GM19468 (cell line): Measurements from ENCODE around the gene KDM4B.

Source experiments
- ATAC-seq: cut with Tn5 transposase; IDR thresholded peaks from one replicate; pipeline ENCODE4 v1.9.1; 2021; ENCODE audit warnings: mild to moderate bottlenecking, moderate library complexity, moderate number of reproducible peaks; ENCODE audit not compliant: unreplicated experiment; ENCODE audit errors: extremely low read depth

Gene KDM4B

DNA sequence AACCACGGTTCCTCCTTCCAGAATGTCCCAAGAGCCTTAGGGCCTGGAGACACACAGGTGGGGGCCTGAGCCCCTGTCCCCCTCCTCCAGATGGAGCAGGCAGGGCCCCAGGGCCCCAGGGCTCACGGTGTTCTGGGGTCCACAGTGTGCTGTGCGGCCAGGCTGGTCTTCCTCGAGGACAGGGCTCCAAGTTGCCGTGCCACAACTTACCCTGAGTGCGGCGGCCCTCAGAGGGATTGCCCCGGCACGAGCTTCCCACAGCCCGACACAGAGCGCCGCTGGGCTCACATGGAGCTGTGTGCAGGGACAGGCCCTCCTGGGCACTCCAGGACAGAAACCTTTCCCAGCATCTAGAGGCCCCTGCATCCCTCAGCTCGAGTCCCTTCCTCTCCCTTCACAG is 160.8 kb downstream of the KDM4B start:
- no peak for ATAC-seq

DNA sequence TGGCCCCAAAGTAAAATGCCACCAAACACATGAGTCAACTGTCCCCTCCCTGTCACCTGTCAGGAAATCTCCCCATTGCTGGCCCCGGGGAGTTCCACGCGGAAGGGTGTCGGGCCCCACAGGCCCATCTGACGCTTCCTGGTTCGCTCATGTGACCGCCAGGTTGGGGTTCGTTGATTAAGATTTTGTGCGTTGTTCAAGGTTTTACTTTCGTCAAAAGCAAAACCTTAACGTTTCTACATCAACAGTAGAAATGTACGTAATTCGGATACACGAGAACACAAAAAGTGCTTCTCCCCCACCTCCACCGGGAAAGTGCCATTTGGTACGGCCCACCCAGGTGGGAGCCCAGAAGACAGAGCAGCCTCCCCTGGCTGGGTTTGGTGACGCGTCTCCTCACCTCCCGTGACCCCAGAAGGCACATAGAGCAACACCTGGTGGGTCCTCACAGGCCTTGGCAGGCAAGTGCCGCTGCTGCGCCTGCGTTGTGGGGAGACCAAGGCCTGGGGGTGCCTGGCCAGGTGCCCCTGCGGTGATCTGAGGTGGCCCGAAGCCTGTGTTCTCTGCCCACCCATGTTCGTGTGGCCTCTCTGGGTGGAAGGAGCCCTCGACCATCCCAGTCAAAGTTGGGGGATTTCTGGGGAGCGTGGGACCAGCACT is 161.6 kb downstream of the KDM4B start:
- peak; percentile 21 for ATAC-seq

DNA sequence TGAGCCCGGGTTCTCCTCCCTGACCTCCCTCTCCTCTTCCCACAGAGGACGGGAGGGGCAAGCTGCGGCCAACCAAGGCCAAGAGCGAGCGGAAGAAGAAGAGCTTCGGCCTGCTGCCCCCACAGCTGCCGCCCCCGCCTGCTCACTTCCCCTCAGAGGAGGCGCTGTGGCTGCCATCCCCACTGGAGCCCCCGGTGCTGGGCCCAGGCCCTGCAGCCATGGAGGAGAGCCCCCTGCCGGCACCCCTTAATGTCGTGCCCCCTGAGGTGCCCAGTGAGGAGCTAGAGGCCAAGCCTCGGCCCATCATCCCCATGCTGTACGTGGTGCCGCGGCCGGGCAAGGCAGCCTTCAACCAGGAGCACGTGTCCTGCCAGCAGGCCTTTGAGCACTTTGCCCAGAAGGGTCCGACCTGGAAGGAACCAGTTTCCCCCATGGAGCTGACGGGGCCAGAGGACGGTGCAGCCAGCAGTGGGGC is 162.2 kb downstream of the KDM4B start:
- no peak for ATAC-seq

DNA sequence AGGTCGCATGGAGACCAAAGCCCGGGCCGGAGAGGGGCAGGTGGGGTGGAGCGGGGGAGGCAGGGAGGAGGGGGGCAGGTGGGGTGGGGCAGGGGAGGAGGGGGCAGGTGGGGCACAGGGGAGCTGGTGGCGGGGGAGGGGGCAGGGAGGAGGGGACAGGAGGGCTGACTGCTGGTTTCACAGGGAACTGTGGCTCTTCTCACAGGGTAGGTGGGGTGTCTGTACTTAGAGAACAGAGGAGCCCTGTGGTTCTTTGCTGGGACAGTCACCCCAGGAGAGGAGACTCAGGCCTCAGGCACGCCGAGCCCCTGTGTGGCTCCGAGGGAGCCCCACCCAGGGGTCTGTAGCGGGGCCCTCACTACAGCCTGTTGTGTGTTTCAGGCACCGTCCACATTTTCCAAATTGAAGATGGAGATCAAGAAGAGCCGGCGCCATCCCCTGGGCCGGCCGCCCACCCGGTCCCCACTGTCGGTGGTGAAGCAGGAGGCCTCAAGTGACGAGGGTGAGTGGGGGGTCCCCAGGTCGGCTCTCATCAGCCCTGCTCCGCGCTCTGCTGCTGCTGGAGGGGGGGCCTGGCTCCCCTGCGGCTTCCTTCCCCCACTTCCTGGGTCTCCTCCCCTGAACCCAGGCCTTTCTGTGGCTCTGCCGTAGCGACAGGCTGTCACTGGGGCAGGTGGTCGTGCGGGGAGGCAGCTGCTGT is 162.7 kb downstream of the KDM4B start:
- no peak for ATAC-seq

DNA sequence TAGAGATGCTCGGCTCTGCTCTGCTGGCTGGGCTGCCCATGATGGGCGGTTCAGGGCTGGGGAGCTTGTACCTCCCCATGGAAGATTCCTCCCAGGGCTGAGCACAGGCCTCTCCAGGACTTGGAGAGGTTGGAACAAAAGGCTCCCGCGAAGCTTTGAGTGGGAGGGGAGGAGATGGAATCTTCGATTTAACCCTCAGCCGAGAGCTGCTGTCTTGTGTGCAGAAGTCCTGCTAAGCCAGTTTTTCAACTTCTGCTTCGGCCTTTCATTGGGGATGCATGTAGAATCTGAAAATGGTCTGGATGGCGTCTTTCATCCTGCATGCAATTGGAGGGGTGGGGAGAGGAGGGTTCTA is 163.3 kb downstream of the KDM4B start:
- ATAC-seq = no peak

DNA sequence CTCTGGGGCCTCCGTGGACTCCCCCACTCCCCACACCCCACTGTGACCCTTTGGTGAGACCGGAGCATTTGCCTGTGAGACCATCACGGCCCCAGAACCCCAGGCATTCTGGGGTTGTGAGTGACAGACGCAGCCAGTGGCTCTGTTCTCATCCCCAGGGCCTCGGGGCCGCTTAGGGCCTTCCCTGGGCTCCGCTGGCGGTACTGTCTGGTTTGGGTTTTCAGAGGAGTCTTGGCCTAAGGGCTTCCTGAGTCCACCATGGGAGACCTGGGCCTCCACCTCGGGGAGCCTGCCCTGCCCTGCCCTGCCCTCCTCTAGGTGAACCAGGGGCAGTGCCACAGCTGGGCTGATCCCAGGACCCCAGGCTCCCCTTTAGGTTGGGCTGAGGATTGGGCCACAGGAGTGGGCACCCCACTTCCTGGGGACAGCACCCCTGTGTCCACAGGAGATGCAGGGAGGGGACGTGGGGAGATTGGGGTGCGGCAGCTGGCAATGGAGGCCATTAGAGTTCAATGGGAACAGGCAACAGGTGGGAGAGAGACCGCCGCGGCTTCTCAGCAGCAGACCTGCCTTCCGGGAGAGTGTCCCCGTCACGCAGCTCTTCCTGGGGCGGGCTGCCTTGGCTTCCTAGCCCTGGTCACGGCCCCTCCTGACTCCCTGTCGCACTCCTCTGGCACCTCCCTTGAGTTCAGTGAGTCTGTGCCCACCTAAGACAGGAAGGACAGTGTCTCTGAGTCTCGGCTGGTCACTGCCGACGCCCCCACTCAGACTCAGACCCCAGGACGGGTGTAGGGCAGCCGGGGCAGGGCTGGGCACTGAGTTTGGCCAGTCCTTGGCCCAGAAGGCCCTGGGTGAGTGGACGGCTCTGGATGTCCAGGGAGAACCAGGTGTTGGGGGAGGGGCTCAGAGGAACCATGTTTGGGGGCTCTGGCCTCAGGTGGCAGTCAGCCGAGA is 164.1 kb downstream of the KDM4B start:
- no peak for ATAC-seq

DNA sequence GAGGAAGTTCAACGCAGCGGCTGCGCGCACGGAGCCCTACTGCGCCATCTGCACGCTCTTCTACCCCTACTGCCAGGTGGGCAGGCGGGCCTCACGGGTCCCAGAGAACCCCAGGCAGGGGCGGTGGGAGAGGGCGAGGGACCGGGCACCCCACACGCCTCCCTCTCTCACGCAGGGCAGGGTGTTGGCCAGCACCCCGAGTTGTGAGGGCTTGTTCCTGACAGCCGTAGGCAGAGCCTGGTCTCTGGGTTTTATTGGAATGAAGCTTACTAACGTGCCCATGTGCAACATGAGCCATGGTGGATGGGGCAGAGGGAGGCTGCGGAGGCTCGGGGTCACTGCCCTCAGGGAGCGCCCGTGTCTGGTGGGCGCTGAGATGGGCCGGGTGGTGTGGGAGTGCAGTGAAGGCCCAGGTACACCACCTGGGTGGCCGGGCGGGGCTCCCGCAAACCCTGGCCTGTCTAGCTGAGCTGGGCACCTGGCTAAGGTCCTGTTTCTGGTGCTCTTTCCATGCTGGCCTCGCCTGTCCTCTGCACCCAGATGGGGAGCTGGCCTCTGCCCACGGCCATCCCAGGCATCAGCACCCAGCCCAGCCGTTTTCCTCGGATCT is 165.2 kb downstream of the KDM4B start:
- ATAC-seq = no peak

DNA sequence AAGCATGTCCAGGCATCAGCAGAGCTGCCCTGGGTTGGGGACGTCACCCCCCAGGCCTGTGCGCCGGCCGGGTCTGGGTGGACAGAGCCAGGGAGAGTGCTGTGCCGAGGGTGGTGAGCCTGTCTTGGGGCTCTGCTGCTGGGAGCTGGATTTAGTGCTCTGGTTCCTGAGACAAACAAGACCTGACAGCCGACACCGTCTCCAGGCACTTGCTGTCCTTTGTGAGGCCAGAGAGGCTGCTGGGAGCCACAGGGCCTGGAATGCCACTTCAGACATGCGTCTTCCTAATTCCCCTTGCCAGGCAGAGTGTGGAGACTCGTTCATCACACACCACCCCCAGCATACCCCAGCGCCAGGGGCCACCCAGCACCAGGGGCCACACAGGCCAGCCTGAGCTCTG is 165.8 kb downstream of the KDM4B start:
- ATAC-seq = no peak

DNA sequence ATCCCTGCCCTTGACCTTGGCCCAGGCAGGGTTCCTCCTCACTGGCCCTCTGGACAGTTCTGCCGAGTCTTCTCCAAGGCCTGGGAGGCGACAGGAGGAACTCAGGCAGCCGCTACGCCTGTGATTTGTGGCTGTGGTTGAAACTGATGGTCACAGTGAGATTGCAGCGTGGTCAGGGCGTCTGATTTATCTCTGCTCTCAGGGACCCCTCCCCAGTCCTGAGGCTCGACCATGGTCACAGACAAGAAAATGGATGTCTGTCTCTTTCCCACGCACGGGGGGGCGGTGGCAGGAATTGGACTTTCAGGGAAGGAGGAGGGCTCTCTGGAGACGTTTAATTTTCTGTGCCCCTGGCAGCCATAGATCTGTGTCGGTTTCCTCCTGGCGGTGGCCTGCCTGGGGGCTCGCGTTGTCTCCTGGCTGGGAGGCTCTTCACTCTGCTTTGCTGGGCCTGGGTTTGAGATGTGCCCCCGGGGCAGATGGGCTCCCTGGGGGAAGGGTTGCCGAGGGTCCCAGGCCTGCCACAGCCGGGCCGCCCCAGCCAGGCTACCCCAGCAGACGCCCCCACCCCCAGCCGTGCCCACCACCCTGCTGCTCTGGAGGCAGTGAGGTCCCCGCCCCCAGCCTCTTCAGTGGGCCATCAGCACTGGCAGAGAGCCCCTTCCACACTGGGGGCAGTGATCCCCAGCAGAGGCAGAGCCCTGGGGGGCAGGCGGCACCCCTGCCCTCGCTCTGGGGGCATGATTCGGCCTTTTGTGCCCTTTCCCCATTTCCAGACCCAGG is 167.4 kb downstream of the KDM4B start:
- no peak for ATAC-seq

DNA sequence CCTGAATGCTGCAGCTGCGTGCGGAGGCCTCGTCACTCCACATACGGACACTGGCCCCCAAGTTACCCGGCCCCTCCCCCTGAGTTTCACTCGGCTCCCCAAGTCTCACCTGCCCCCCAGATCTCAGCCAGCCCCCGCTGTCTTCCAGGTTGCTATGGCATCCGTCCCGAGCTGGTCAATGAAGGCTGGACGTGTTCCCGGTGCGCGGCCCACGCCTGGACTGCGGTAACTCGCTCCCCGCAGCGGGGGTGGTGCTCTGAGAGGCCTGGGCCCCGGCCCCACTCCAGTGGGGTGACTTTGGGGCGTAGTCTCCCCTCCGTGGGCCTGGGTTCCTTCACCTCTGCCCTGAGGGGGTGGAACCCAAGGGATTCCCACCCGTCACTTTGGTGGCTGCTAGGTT is 168.2 kb downstream of the KDM4B start:
- ATAC-seq = no peak

DNA sequence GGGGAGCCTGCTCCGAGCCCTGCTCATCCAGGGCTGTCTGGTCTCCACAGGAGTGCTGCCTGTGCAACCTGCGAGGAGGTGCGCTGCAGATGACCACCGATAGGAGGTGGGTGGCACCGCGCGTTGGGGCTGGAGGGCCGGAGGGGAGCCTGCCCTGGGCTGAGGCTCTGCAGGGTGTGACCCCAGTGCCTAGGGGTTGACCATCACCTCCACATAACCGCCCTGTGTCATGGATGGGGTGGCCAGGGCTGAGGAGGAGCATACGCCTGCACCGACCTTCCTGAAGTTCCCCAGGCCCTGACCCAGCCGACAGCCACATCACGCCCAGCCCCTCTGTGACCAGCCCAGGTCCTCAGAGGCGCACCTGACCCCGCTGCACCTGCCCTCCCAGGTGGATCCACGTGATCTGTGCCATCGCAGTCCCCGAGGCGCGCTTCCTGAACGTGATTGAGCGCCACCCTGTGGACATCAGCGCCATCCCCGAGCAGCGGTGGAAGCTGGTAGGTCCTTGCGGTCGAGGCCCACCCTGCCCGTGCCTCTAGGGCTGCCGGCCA is 168.7 kb downstream of the KDM4B start:
- ATAC-seq = no peak

DNA sequence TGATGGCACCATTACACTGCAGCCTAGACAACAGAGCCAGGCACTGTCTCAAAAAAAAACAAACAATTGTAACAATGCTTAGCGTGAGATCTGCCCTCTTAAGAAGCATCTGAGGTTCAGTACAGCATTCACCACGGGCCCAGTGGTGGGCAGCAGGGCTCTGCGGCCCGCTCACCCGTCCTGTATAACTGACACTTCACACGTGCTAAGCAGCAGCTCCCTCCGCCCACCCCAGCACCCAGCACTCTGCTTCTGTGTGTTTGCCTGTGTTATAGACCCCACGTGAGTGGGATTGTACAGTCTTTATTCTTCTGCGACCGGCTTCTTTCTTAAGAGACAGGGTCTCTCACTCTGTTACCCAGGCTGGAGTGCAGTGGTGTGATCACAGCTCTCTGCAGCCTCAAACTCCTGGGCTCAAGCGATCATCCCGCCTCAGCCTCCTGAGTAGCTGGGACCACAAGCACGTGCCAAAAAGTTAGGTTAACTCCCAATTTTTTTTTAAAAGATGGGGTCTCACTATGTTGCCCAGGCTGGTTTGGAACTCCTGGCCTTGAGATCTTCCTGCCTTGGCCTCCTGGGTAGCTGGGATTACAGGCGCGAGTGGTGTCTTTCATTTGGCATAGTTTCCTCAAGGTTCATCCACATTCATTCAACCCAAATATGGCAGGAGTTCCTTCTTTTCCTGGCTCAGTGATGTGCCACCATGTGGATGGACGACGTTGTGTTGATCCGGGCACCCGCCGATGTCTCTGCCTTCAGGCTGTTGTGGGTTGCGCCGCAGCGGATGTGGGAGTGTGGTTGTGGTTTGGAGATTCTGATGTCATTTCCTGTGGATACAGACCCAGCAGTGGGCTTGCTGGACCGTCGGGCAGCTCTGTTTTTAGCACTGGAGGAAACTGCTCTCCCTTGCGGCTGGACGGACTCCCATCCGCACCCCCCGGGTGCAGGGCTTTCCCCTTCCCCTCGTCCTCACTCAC is 170.0 kb downstream of the KDM4B start:
- ATAC-seq = peak; percentile 57

DNA sequence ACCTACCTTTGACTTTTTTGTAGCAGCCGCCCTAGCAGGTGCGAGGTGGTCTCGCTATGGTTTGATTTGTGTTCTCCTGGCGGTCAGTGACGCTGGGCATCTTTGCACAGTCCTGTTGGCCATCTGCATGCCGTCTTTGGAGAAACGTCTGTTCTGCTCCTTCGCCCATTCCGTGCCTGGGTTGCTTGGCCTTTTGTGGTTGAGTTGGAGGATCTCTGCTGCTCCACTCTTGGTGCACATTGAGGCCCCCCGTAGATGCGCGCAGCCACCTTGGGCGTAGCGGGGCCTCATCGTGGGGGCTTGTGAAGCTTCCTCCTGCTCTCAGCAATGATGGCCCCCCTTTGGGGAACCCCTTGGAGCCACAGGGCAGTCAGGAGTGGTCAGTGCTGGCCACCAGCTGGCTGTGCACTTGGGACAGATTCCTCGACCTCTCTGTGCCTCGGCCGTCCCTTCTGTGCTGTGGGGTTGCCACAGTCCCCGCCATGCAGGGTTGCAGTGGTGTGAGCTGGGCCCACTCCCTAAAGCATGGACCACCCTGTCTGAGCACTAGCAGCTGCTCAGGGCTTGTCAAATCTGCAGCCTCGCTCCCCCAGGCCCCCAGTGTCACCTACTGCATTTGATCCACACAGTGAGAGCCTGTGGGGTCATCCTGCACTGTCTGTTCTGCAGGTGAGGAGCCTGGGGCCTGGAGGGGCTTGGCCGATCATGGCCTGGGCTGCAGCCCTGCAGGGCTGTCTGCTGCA is 170.8 kb downstream of the KDM4B start:
- no peak for ATAC-seq

DNA sequence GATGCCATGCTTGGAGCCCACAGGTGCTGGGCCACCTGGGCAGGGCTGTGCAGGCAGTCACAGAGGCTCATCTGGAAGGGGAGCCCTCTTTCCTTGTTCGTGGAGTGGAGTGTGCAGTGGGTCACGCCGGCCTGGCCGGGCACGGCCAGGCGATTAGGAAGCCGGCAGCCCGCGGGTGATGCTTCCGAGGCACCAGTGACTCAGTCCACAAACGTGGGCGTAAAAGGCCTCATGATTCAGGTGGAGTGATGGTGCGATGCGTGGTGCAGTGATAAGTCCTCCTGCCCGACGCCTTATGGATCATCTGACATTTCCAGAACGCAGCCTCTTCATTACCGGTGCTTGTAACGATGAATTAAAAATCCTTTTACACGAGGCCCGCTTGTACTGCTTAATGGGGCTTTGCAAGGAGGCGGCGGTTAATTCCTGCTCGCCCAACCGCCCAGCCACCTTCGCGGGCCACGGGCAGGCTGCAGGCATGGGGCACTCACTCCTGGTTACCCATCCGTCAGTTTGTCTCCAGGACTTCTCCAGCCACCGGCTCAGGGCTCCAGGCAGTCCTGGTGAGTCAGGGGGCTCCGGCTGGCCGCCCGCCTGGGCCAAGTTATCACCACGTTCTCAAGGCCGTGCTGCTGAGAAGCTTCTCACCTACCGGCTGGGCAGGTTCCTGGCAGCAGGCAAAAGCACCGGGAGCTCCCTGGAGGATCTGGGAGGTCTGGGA is 172.4 kb downstream of the KDM4B start:
- no peak for ATAC-seq

DNA sequence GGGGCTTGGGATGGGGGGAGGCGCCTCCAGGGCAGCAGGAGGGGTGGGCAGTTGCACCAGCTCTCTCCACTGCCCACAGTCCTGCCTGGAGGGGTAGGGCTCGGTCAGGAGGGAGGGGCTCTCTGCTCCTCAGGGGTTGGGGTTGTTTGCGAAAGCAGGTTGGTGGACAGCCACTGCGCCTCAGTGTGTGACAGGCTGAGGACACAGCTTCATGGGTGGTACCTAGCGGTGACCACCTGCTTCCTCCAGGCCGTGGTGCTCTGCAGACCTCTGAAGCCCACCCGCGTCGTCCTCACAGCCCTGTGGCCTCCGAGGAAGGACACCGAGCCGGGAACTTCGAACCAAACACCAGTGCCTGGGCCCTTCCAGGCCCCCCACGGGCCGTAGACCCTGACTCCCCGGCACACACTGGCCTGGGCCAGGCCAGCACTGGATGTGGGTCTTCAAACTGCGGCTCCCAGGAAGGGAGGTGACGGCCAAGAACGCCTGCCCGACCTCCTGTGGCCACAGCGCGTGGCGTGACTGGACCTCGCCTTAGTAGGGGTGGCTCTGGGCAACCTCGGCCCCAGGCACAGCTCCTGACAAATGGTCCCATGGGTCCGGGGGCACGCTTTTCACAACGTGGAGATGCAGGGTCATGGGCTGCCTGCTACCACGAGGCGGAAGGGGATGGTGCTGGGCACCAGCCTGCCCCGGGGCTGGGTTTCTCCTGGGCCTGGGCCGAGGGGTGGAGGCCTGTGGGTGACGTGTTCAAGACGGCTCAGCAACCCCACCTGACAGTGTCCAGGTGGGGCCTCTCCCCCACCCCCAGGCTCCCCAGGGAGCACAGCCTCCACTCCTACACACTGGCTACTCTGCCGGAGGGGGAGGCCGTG is 173.2 kb downstream of the KDM4B start:
- ATAC-seq = no peak

DNA sequence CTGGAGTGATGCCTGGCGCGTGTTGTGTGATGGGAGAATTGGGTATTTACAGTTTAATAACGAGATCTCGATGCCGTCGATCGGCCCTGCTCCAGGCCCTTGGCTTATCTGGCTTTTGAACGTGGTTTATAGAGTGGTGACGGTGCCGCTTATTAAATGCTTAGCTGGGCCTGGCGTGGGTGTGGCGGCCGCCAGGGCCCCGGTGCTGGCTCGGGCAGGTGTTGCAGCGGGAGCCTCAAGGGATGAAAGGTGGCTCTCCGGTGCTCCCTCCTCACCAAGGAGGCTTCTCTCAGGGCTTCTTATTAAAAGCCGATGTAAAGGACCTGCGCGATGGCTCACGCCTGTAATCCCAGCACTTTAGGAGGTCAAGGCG is 173.8 kb downstream of the KDM4B start:
- no peak for ATAC-seq
